Fibroblast of the conjunctiva (primary cell): ENCODE data around the gene WNK2.
A peak's percentile ranks its signal among the peaks of the same experiment; 100 is the strongest.

Experiments
- DNase-seq: peaks from one replicate; pipeline ENCODE4 v3.0.0-alpha.2; 2010; ENCODE audit warnings: low read depth

WNK2 gene

DNA sequence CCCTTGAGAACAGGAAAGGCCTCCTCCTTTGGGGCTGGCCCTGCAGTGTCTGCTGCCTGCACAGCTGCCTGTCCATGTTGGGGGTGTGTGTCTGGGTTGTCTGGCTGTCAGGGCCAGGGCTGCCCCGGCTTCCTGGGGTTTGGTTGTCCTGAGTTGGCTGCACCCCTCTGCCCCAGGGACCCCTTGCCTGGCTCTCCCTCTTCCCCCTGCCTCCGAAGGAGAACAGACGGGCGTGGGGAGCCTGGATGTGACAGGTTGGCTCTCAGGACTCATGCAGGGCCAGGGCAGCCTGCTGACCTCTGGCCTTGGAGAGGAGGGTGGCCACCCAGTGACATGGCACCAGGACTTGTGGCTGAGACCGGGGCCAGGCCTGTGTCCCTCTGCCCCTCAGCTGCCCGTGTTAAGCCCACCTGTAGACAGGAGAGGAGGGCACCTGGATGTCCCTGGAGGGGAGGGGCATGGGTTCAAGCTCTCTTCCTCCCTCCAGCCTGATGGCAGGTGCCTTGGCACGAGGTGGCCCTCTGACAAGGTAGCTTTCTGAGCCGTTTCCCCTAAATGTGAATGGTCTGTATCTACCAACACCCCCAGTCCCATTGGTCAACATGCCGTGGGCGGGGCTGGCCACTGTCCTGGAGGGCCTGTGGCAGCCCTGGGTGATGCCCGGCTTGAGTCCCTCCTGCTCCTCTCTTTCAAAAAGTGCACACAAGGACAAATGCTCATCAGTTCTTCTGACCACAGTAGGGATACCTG is 34.9 kb downstream of the WNK2 start:
- no peak for DNase-seq

DNA sequence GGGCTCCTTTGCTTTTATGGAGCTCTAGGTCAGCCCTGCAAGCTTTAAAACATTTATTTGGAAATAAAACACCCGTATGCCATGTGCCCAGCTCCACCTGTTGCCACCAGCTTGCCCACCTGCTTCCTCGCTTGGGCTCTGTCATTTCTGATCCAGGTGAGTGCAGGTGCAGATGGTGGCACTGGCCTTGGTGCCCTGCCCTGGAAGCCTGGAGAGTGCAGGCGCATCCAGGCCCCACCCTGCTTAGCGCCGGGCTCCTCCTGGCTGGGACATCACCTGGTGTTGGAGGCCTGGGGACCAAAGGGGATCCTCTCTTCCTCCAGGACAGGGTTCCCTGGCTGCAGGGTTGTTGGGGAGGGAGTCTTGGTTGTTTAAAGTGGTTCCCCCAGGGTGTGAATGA is 35.8 kb downstream of the WNK2 start:
- DNase-seq: no peak

DNA sequence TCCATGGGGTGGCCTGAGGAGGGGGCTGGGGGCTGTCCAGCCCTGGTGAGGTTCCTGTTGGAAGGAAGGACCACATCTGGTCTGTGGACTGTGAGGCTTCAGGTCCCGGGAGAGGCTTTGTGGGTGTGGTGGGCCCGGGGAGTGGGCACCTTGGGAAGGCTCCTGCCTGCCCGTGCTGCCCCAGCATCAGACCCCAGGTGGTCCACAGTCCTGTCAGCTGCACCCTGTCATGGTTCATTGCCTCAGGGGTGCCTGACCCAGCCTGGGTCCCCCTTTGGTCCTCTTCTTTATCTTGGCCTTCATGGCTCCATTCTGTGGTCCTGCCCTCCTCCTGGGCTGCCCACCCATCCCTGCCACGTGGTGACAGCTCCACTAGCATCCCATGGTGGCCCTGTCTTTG is 36.7 kb downstream of the WNK2 start:
- no peak for DNase-seq

DNA sequence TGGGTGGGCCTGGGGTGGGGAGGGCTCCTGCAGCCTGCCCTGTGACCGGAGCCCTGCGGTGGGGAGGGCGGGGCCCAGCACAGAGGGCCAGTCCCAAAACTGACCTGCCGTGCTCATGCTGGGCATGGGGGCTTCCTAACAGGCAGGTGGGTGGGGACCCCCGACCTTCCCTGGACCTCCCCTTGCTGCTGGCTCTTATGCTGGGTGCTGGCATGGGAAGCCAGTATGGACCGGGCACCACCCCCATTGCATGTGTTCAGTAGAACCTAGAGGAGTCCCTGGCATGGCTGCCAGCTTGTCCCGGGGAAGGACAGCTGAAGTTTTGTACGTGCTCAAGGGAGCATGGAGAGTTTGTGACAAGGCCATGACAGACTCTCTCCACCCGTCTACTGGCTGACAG is 37.1 kb downstream of the WNK2 start:
- DNase-seq: no peak

DNA sequence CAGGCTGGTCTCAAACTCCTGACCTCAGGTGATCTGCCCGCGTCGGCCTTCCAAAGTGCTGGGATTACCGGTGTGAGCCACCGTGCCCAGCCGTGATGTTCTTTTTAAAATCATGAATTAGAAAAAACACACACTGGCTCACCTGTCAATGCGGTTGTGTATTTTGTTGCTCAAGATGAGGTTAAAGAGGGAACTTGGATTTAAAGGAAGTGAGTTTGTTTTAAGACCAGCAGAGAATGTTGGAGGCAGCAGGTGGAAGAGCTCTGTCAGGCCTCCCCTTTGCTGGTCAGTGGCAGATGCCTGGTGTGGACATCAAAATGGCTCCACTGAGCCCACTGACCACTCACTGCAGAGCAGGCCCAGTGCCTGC is 38.9 kb downstream of the WNK2 start:
- no peak for DNase-seq

- peak; percentile 45 for DNase-seq
Observed at GRCh38 chr9:93223260-93224180, 39.6 kb downstream of the WNK2 start.

GRCh38 chr9:93224591-93224990 is 40.7 kb downstream of the WNK2 start:
- no peak for DNase-seq

DNA sequence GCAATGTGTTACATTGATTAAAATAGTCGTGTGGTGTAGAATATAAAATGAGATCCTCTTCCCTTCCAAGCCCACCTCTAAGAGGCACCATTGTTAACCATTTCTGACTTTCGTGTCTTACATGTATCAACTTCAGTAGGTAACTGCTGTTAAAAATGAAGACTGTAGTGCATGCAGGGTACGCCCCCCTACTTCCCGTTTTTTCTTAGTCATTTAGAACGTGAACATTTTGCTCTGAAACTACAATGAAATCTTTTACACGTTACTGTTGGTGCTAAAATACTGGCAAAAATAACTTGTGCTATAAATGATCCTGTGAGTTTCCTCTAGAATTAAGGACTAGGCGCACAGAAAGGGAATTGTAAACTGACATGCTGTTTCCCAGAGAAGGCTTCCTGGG is 41.5 kb downstream of the WNK2 start:
- no peak for DNase-seq

GRCh38 chr9:93225892-93226291 is 42.0 kb downstream of the WNK2 start:
- DNase-seq: no peak

GRCh38 chr9:93226819-93227218 is 42.9 kb downstream of the WNK2 start:
- DNase-seq: no peak

- DNase-seq: no peak
Observed at GRCh38 chr9:93228030-93228429, 44.1 kb downstream of the WNK2 start.

GRCh38 chr9:93228453-93228852 is 44.5 kb downstream of the WNK2 start:
- DNase-seq: no peak

DNA sequence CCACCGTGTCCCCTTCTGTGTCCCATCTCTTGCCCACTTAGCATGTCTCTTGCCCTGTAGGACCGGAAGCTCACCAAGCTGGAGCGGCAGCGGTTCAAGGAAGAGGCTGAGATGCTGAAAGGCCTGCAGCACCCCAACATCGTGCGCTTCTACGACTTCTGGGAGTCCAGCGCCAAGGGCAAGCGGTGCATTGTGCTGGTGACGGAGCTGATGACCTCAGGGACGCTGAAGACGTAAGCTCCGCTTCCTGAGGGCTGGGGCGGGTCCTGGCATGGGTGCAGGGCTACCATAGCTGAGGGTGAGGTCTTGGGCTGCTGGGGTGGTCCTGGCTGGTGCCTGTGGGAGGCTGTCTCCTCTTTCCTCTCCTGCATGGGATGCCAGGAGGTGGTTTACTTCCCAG is 45.7 kb downstream of the WNK2 start:
- no peak for DNase-seq

DNA sequence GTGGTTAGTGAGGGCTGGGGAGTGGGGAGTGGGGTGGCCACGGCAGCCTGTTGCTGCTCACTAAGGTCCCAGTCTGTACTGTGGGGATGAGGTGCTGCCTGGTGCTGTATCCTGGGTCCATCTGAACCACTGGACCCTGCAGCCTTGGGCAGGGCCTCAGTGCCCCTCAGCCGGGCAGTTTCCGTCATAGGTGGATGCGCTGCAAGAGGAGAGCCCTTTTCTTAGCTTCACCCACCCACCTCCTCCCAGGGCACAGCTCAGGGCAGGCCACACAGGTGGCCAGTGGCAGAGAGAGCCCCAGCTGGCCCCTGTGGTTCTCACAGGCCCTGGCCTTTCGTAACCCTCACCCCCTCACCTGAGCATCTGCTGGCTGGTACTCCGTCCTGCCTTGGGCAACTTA is 46.2 kb downstream of the WNK2 start:
- no peak for DNase-seq

- no peak for DNase-seq
Observed at GRCh38 chr9:93230601-93231000, 46.7 kb downstream of the WNK2 start.

DNA sequence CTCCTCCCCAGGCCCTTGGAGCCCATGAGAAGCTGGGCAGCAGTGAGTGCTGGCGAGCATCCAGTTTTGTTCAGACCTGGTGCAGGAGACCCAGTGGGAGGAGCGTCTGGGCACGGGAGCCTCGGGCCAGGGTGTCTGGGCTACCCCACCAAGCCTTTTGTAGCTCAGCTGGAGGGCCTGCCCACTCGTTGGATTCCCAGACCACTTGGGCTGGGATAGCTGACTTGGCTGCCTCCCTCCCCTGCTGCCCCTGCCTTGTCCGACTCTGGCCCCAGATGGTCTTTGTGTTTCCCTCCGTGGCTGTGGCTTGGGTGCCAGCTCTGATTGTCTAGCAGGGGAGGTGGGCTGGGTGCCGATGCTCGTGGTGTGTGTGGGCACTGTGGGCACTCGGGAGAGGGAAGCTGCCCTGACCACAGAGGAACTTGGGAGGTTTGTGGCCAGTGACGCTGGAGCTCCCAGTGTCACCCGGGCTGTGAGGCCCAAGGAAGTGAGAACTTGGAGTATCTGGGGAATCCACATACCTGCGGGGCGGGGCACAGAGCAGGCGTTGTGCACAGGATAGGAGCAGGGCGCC is 47.3 kb downstream of the WNK2 start:
- no peak for DNase-seq

DNA sequence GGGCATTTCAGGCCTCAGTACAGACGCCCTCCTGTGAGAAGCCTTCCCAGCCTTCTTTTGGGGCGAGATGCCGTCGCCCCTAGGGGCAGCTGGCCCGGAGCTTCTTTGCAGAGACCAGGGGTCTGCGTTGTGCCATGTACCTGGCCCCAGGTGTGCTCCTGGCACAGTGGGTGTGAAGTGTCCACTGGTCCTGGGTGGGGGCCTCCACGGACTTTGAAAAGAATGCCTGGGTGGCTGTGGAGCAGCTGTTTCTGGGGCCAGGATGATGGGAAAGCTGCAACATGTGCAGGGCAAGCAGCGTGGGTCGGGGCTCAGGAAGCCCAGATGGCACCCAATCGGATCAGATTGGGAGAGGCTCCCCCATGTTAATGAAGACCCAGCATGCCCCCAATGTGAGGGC is 47.8 kb downstream of the WNK2 start:
- no peak for DNase-seq

- no peak for DNase-seq
Observed at GRCh38 chr9:93232388-93232960, 48.5 kb downstream of the WNK2 start.

DNA sequence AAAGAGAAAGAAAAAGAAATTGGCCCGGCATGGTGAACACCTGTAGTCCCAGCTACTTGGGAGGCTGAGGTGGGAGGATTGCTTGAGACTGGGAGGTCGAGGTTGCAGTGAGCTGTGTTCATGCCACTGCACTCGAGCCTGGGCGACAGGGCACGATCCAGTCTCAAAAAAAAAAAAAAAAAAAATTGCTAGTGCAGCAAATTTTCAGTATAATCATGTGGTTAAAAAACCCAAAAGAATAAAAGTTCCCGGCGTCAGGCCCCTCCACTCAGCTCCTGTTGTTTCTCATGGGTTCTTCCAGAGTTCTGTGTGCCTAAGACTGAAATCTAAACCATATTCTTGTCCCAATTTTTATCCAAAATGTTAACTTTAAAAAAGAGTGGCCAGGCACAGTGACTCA is 49.1 kb downstream of the WNK2 start:
- no peak for DNase-seq

DNA sequence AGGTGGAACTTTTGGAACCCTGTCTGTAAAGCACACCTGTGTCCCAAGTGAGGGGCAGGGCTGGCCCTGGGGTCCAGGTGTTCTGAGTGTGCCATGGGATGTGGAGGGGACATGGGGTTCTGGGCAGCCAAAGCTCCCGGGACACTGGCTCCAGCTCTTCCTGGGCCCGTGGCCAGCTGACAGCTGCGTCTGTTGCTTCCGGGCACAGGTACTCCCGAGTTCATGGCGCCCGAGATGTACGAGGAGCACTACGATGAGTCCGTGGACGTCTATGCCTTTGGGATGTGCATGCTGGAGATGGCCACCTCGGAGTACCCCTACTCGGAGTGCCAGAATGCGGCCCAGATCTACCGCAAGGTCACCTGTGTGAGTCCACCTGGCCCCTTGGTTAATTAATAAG is 50.7 kb downstream of the WNK2 start:
- no peak for DNase-seq

- no peak for DNase-seq
Observed at GRCh38 chr9:93235300-93235960, 51.5 kb downstream of the WNK2 start.

- DNase-seq: no peak
Observed at GRCh38 chr9:93236541-93237206, 52.7 kb downstream of the WNK2 start.
